ENCODE data around the gene FBXO4.
"Not testable (repeated sequence)": the region's sequence is repeated elsewhere in the genome, so short reads cannot be mapped to it uniquely, and the experiment has no call there.

FBXO4 gene

DNA sequence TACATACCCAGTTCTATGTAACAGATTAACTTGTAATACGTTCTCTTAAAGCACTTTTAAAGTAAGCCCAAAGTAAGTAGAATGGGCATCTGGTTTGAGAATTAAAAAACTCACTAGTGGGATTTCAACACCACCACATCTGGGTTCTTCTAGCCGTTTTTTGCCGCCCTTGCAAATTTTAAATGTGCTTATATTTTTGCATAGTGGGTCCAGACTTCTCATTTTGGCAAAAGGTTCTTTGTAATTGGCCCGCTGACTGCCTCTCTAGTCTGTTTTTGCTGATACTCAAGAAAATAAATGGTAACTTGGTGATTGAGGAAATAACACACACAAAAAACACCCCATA lies 582 bp upstream of the FBXO4 start:
- Histone ChIP-seq H3K4me3 (ENCODE audit: low read depth, low read length) (peak overlapping the region; percentile 67), H3K27ac (ENCODE audit: low read depth, low read length) (no peak overlapping the region), H3K9ac (ENCODE audit: low read length) (peak overlapping the region; percentile 83), H3K4me1 (ENCODE audit: control insufficient read depth, insufficient read depth, low read length) (peaks cover 6% of the 10 kb centered on the region; the same call in 1 of the 2 replicates), H3K36me3 (ENCODE audit: control insufficient read depth, insufficient read depth, low read length) (peaks cover 10% of the 10 kb centered on the region), H3K27me3 (ENCODE audit: control insufficient read depth, insufficient read depth, low read length) (no peaks in the 10 kb centered on the region), H3K9me3 (ENCODE audit: control insufficient read depth, insufficient read depth, low read depth, low read length) (no peaks in the 10 kb centered on the region)

DNA sequence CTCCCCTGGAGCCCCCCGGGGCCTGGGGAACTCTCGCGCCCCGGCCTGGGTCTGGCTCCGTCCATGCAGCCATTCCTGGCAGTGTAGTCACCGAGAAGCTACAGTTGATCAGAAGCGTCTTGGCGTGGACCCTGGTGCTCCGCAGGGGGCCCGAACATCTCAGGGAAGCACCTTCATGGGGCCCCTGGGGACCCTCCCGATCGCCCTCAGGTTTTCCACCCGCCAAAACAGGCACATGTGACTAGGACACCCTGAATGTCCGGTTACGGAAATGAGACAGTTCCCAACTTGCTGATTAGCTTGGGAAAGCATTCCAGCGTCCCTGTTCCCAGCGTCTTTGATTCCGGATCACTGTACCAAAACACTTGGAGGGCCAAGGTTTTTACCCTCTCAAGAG lies 472 bp downstream of the FBXO4 start:
- Histone ChIP-seq H3K36me3 (ENCODE audit: control insufficient read depth, insufficient read depth, low read length) (no peaks in the 10 kb centered on the region; the same call in 1 of the 2 replicates), H3K4me1 (ENCODE audit: control insufficient read depth, insufficient read depth, low read length) (peaks cover 6% of the 10 kb centered on the region; the same call in 1 of the 2 replicates), H3K9me3 (ENCODE audit: control insufficient read depth, insufficient read depth, low read depth, low read length) (no peaks in the 10 kb centered on the region), H3K27me3 (ENCODE audit: control insufficient read depth, insufficient read depth, low read length) (no peaks in the 10 kb centered on the region), H3K9ac (ENCODE audit: low read length) (peak overlapping the region; percentile 83), H3K27ac (ENCODE audit: low read depth, low read length) (no peak overlapping the region; the same call in 1 of the 2 replicates), H3K4me3 (ENCODE audit: low read depth, low read length) (peak overlapping the region; percentile 67)

- H3K9me3 ChIP-seq (ENCODE audit: control insufficient read depth, insufficient read depth, low read depth, low read length), result no peaks in the 10 kb centered on the region
- H3K27ac ChIP-seq (ENCODE audit: low read depth, low read length), result no peak overlapping the region
- no peak overlapping the region for H3K9ac ChIP-seq (ENCODE audit: low read length)
- no peaks in the 10 kb centered on the region for H3K27me3 ChIP-seq (ENCODE audit: control insufficient read depth, insufficient read depth, low read length)
- no peaks in the 10 kb centered on the region for H3K36me3 ChIP-seq (ENCODE audit: control insufficient read depth, insufficient read depth, low read length)
- no peaks in the 10 kb centered on the region for H3K4me1 ChIP-seq (ENCODE audit: control insufficient read depth, insufficient read depth, low read length)
- H3K4me3 ChIP-seq (ENCODE audit: low read depth, low read length), result no peak overlapping the region
These were observed 2.5 kb downstream of the FBXO4 start for GRCh38 chr5:41927604-41928003.

DNA sequence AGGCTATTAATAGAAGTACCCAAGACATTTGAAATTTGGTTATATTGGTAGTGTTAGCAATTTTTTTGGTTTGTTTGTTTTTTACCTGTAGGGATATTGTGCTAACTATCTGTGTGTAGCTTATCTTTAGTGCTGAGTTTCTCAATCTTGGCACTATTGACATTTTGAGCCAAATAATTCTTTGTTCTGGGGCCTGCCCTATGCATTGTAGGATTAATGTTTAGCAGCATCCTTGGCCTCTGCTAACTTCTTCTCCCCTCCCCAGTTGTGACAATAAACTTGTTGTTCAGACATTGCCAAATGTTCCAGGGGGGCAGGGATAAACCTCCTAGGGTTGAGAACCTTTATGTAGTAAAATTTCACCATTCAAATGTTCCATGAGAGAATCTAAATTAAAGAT lies 4.0 kb downstream of the FBXO4 start:
- Histone ChIP-seq H3K27me3 (ENCODE audit: control insufficient read depth, insufficient read depth, low read length) (no peaks in the 10 kb centered on the region), H3K9me3 (ENCODE audit: control insufficient read depth, insufficient read depth, low read depth, low read length) (no peaks in the 10 kb centered on the region), H3K9ac (ENCODE audit: low read length) (no peak overlapping the region), H3K27ac (ENCODE audit: low read depth, low read length) (no peak overlapping the region), H3K4me3 (ENCODE audit: low read depth, low read length) (no peak overlapping the region), H3K36me3 (ENCODE audit: control insufficient read depth, insufficient read depth, low read length) (no peaks in the 10 kb centered on the region), H3K4me1 (ENCODE audit: control insufficient read depth, insufficient read depth, low read length) (no peaks in the 10 kb centered on the region)

GRCh38 chr5:41932770-41933169 lies 7.7 kb downstream of the FBXO4 start:
- Histone ChIP-seq H3K4me1 (ENCODE audit: control insufficient read depth, insufficient read depth, low read length) (peaks cover 8% of the 10 kb centered on the region; the same call in 1 of the 2 replicates), H3K9me3 (ENCODE audit: control insufficient read depth, insufficient read depth, low read depth, low read length) (no peaks in the 10 kb centered on the region), H3K4me3 (ENCODE audit: low read depth, low read length) (no peak overlapping the region), H3K27me3 (ENCODE audit: control insufficient read depth, insufficient read depth, low read length) (no peaks in the 10 kb centered on the region), H3K9ac (ENCODE audit: low read length) (no peak overlapping the region), H3K27ac (ENCODE audit: low read depth, low read length) (no peak overlapping the region), H3K36me3 (ENCODE audit: control insufficient read depth, insufficient read depth, low read length) (no peaks in the 10 kb centered on the region)

GRCh38 chr5:41935544-41935943 lies 10.5 kb downstream of the FBXO4 start:
- no peak overlapping the region for H3K27ac ChIP-seq (ENCODE audit: low read depth, low read length)

DNA sequence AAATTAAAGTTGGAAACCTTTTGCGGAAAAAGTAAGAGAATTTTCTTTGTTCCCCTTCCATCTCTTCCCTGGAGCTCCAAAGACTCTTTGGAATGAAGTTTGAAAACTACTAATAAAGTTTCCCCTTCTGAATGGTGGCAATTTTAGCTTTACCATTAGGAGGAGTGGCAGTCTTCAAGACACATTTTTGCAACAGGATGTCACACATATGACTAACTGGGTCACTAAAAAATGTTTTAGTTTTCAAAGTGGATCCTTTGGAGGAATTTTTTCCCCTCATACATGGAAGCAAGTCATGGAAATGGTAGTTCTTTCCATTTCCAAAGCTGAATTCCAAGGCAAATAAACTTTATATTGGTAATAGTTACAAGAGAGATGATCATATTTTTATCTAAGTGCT lies 15.6 kb downstream of the FBXO4 start:
- peaks cover 3% of the 10 kb centered on the region; the same call in 1 of the 2 replicates for H3K4me1 ChIP-seq (ENCODE audit: control insufficient read depth, insufficient read depth, low read length)
- H3K9me3 ChIP-seq (ENCODE audit: control insufficient read depth, insufficient read depth, low read depth, low read length), result no peaks in the 10 kb centered on the region
- H3K27me3 ChIP-seq (ENCODE audit: control insufficient read depth, insufficient read depth, low read length), result no peaks in the 10 kb centered on the region
- no peak overlapping the region for H3K27ac ChIP-seq (ENCODE audit: low read depth, low read length)
- no peak overlapping the region for H3K9ac ChIP-seq (ENCODE audit: low read length)
- H3K4me3 ChIP-seq (ENCODE audit: low read depth, low read length), result no peak overlapping the region
- no peaks in the 10 kb centered on the region for H3K36me3 ChIP-seq (ENCODE audit: control insufficient read depth, insufficient read depth, low read length)

More at GRCh38 chr5:41935544-41935943, 10.5 kb downstream of the FBXO4 start:
- Histone ChIP-seq H3K9me3 (ENCODE audit: control insufficient read depth, insufficient read depth, low read depth, low read length) (no peaks in the 10 kb centered on the region), H3K4me1 (ENCODE audit: control insufficient read depth, insufficient read depth, low read length) (peaks cover 8% of the 10 kb centered on the region; the same call in 1 of the 2 replicates), H3K4me3 (ENCODE audit: low read depth, low read length) (no peak overlapping the region), H3K9ac (ENCODE audit: low read length) (no peak overlapping the region), H3K27me3 (ENCODE audit: control insufficient read depth, insufficient read depth, low read length) (no peaks in the 10 kb centered on the region), H3K36me3 (ENCODE audit: control insufficient read depth, insufficient read depth, low read length) (no peaks in the 10 kb centered on the region)

- H3K9me3 ChIP-seq (ENCODE audit: control insufficient read depth, insufficient read depth, low read depth, low read length); H3K27me3 ChIP-seq (ENCODE audit: control insufficient read depth, insufficient read depth, low read length); H3K4me3 ChIP-seq (ENCODE audit: low read depth, low read length); H3K36me3 ChIP-seq (ENCODE audit: control insufficient read depth, insufficient read depth, low read length); H3K9ac ChIP-seq (ENCODE audit: low read length); H3K4me1 ChIP-seq (ENCODE audit: control insufficient read depth, insufficient read depth, low read length); H3K27ac ChIP-seq (ENCODE audit: low read depth, low read length): not testable (repeated sequence)
These were observed 20.4 kb downstream of the FBXO4 start for GRCh38 chr5:41945332-41945955.

- Histone ChIP-seq H3K27me3 (ENCODE audit: control insufficient read depth, insufficient read depth, low read length) (no peaks in the 10 kb centered on the region), H3K4me1 (ENCODE audit: control insufficient read depth, insufficient read depth, low read length) (no peaks in the 10 kb centered on the region), H3K36me3 (ENCODE audit: control insufficient read depth, insufficient read depth, low read length) (no peaks in the 10 kb centered on the region), H3K9me3 (ENCODE audit: control insufficient read depth, insufficient read depth, low read depth, low read length) (no peaks in the 10 kb centered on the region), H3K4me3 (ENCODE audit: low read depth, low read length) (no peak overlapping the region), H3K9ac (ENCODE audit: low read length) (no peak overlapping the region), H3K27ac (ENCODE audit: low read depth, low read length) (no peak overlapping the region)
These were observed 26.1 kb downstream of the FBXO4 start for GRCh38 chr5:41951224-41951623.

- H3K27ac ChIP-seq (ENCODE audit: low read depth, low read length), result no peak overlapping the region
- H3K4me3 ChIP-seq (ENCODE audit: low read depth, low read length), result no peak overlapping the region
- no peaks in the 10 kb centered on the region for H3K9me3 ChIP-seq (ENCODE audit: control insufficient read depth, insufficient read depth, low read depth, low read length)
- no peaks in the 10 kb centered on the region for H3K36me3 ChIP-seq (ENCODE audit: control insufficient read depth, insufficient read depth, low read length)
- H3K27me3 ChIP-seq (ENCODE audit: control insufficient read depth, insufficient read depth, low read length), result no peaks in the 10 kb centered on the region
- H3K9ac ChIP-seq (ENCODE audit: low read length), result no peak overlapping the region
- H3K4me1 ChIP-seq (ENCODE audit: control insufficient read depth, insufficient read depth, low read length), result no peaks in the 10 kb centered on the region
These were observed 29.2 kb downstream of the FBXO4 start for GRCh38 chr5:41954286-41954685.

DNA sequence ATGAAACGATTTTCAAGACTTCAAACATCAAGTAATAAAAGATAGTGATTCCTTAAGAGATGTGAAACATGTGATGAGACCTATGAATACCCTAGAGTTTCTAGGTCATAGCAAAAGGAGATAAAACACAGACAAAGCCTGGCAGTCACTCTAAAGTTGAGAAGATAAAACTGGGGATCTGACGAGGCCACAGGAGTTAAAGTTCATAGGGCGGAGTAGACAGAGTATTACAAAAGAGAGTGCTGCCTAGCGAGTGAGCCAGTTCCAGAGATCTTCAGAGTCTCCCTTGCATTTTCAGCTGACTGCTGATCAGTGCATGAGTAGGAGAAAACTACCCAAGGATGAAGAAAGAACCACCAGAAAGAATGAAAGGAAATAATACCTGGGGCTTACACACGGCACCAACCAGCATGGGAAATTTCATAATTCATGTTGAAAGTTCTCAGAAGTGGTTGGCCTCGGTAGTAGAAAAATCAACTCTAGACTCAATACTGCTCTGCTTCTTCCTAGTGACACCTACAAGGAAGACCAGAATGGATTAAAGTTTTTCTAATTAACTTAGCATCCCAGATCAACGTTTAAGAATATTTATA lies 30.4 kb downstream of the FBXO4 start:
- Histone ChIP-seq H3K4me1 (ENCODE audit: control insufficient read depth, insufficient read depth, low read length) (no peaks in the 10 kb centered on the region), H3K27me3 (ENCODE audit: control insufficient read depth, insufficient read depth, low read length) (no peaks in the 10 kb centered on the region), H3K9ac (ENCODE audit: low read length) (no peak overlapping the region), H3K4me3 (ENCODE audit: low read depth, low read length) (no peak overlapping the region), H3K36me3 (ENCODE audit: control insufficient read depth, insufficient read depth, low read length) (no peaks in the 10 kb centered on the region), H3K27ac (ENCODE audit: low read depth, low read length) (no peak overlapping the region), H3K9me3 (ENCODE audit: control insufficient read depth, insufficient read depth, low read depth, low read length) (no peaks in the 10 kb centered on the region)

Data from HUES6 (cell line).